Measurements from ENCODE around the gene B4GALT4.

GRCh38 chr3:119181765-119182164 lies 58.9 kb downstream of the B4GALT4 start:
- TF ChIP-seq EZH2 (IDR thresholded peaks at IDR 0.05; ENCODE audit: insufficient read depth, poor library complexity, severe bottlenecking) (no peak), EZH2phosphoT487 (IDR thresholded peaks at IDR 0.05; ENCODE audit: insufficient read depth, low read depth) (no peak)
